Activated CD4-positive, alpha-beta T cell treated with anti-CD3 and anti-CD28 coated beads, Interleukin-2, amount 50 U/mL, for 24 hours (primary cell): ENCODE results near the gene KLK4.

Experiments used
- DNase-seq, 2 donors: peaks; one replicate each; pipeline ENCODE4 v3.0.0-alpha.2; 2020; ENCODE audit warnings: low read depth in 1 of 2, low spot score in 1 of 2

Gene KLK4

DNA sequence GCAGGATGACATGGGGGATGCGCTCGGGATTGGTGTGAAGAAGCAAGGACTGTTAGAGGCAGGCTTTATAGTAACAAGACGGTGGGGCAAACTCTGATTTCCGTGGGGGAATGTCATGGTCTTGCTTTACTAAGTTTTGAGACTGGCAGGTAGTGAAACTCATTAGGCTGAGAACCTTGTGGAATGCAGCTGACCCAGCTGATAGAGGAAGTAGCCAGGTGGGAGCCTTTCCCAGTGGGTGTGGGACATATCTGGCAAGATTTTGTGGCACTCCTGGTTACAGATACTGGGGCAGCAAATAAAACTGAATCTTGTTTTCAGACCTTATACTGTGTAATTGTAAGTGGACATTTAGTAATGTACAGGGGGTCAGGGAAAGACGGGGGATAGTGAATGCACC, 31.0 kb downstream of the KLK4 start:
- no peak for DNase-seq

DNA sequence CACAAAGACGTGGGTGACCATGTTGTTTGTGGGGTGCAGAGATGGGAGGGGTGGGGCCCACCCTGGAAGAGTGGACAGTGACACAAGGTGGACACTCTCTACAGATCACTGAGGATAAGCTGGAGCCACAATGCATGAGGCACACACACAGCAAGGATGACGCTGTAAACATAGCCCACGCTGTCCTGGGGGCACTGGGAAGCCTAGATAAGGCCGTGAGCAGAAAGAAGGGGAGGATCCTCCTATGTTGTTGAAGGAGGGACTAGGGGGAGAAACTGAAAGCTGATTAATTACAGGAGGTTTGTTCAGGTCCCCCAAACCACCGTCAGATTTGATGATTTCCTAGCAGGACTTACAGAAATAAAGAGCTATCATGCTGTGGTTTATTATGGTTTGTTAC, 32.3 kb downstream of the KLK4 start:
- no peak for DNase-seq

DNA sequence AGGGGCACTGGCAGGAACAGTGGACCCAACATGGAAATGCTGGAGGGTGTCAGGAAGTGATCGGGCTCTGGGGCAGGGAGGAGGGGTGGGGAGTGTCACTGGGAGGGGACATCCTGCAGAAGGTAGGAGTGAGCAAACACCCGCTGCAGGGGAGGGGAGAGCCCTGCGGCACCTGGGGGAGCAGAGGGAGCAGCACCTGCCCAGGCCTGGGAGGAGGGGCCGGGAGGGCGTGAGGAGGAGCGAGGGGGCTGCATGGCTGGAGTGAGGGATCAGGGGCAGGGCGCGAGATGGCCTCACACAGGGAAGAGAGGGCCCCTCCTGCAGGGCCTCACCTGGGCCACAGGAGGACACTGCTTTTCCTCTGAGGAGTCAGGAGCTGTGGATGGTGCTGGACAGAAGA, 33.9 kb downstream of the KLK4 start:
- no peak for DNase-seq

DNA sequence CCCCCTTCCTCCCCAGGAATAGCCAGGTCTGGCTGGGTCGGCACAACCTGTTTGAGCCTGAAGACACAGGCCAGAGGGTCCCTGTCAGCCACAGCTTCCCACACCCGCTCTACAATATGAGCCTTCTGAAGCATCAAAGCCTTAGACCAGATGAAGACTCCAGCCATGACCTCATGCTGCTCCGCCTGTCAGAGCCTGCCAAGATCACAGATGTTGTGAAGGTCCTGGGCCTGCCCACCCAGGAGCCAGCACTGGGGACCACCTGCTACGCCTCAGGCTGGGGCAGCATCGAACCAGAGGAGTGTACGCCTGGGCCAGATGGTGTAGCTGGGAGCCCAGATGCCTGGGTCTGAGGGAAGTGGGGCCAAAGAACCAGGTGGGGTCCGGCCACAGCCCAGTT, 34.7 kb downstream of the KLK4 start:
- DNase-seq: no peak

DNA sequence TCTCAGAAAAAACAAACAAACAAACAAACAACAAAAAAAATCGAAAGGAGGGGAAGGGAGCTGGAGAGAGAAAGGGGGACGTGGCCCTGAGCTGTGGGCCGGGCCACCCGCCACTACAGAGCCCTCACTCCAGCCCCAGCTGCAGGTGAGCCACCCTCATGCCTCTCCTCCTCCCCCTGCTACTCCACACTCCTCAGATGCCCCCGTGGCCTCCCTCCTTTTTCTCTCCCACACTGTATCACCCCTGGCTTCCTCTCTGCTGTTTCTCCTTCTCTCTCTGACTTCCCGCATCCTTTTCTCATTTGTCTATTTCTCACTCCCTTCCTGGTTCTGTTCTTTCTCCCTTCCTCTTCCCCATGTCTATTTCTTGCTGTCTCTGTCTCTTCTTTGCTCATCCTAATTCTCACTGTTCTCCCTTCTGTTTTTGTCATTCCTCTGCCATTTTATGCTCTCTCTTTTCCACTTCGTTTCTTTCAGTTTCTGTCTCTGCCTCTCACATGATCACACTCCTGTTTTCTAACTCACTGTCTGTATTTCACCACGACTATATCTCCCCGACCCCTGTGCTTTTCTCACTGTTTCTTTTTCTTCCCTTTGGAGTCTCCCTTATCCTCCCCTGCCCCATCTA, 35.3 kb downstream of the KLK4 start:
- no peak for DNase-seq

DNA sequence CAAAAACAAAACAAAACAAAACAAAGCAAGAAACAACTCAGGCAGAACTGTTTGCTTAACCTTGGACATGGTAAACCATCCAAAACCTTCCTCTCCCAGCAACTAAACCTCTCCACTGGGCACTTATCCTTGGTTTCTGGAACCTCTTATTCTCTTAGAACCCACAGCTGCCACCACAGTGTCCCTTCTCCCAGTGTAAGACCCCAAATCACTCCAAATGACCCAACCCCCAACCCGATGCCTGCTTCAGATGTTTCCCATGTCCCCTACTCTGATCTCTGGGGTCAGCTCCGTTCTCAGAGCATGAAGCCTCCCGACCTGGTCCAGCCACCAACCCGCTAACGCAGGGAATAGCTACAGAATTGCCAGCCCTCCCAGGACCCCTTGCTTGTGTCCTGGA, 37.0 kb downstream of the KLK4 start:
- DNase-seq: no peak

DNA sequence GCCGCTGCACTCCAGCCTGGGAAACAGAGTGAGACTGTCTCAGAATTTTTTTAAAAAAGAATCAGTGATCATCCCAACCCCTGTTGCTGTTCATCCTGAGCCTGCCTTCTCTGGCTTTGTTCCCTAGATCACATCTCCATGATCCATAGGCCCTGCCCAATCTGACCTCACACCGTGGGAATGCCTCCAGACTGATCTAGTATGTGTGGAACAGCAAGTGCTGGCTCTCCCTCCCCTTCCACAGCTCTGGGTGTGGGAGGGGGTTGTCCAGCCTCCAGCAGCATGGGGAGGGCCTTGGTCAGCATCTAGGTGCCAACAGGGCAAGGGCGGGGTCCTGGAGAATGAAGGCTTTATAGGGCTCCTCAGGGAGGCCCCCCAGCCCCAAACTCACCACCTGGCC, 38.1 kb downstream of the KLK4 start, which contains the start of gene KLK2:
Gene KLK2, plus strand, starts transcription at position 384 of the 400 bp plus-strand sequence. CDS start 35 bp downstream, outside the sequence.
- DNase-seq: no peak

DNA sequence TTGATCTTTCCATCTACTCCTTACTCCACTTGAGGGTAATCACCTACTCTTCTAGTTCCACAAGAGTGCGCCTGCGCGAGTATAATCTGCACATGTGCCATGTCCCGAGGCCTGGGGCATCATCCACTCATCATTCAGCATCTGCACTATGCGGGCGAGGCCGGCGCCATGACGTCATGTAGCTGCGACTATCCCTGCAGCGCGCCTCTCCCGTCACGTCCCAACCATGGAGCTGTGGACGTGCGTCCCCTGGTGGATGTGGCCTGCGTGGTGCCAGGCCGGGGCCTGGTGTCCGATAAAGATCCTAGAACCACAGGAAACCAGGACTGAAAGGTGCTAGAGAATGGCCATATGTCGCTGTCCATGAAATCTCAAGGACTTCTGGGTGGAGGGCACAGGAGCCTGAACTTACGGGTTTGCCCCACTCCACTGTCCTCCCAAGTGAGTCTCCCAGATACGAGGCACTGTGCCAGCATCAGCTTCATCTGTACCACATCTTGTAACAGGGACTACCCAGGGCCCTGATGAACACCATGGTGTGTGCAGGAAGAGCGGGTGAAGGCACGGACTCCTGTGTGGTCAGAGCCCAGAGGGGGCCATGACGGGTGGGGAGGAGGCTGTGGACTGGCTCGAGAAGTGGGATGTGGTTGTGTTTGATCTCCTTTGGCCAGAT, 40.6 kb downstream of the KLK4 start:
- DNase-seq: no peak

DNA sequence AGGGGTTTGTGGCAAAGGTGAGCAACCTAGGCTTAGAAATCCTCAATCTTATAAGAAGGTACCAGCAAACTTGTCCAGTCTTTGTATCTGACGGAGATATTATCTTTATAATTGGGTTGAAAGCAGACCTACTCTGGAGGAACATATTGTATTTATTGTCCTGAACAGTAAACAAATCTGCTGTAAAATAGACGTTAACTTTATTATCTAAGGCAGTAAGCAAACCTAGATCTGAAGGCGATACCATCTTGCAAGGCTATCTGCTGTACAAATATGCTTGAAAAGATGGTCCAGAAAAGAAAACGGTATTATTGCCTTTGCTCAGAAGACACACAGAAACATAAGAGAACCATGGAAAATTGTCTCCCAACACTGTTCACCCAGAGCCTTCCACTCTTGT, 41.7 kb downstream of the KLK4 start:
- DNase-seq: no peak

DNA sequence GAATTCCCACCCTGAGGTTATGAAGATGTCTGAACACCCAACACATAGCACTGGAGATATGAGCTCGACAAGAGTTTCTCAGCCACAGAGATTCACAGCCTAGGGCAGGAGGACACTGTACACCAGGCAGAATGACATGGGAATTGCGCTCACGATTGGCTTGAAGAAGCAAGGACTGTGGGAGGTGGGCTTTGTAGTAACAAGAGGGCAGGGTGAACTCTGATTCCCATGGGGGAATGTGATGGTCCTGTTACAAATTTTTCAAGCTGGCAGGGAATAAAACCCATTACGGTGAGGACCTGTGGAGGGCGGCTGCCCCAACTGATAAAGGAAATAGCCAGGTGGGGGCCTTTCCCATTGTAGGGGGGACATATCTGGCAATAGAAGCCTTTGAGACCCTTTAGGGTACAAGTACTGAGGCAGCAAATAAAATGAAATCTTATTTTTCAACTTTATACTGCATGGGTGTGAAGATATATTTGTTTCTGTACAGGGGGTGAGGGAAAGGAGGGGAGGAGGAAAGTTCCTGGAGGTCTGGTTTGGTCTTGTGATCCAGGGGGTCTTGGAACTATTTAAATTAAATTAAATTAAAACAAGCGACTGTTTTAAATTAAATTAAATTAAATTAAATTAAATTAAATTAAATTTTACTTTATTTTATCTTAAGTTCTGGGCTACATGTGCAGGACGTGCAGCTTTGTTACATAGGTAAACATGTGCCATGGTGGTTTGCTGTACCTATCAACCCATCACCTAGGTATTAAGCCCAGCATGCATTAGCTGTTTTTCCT, 49.5 kb downstream of the KLK4 start:
- no peak for DNase-seq

DNA sequence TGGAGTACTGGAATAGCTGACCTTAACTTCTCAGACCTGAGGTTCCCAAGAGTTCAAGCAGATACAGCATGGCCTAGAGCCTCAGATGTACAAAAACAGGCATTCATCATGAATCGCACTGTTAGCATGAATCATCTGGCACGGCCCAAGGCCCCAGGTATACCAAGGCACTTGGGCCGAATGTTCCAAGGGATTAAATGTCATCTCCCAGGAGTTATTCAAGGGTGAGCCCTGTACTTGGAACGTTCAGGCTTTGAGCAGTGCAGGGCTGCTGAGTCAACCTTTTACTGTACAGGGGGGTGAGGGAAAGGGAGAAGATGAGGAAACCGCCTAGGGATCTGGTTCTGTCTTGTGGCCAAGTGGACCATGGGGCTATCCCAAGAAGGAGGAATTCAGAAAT, 50.2 kb downstream of the KLK4 start:
- DNase-seq: no peak

DNA sequence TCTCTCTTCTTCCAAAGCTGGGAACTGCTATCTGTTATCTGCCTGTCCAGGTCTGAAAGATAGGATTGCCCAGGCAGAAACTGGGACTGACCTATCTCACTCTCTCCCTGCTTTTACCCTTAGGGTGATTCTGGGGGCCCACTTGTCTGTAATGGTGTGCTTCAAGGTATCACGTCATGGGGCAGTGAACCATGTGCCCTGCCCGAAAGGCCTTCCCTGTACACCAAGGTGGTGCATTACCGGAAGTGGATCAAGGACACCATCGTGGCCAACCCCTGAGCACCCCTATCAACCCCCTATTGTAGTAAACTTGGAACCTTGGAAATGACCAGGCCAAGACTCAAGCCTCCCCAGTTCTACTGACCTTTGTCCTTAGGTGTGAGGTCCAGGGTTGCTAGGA, 51.3 kb downstream of the KLK4 start:
- no peak for DNase-seq

DNA sequence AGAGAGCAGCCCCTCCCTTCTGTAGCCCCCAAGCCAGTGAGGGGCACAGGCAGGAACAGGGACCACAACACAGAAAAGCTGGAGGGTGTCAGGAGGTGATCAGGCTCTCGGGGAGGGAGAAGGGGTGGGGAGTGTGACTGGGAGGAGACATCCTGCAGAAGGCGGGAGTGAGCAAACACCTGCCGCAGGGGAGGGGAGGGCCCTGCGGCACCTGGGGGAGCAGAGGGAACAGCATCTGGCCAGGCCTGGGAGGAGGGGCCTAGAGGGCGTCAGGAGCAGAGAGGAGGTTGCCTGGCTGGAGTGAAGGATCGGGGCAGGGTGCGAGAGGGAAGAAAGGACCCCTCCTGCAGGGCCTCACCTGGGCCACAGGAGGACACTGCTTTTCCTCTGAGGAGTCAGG, 52.3 kb downstream of the KLK4 start:
- DNase-seq: no peak

DNA sequence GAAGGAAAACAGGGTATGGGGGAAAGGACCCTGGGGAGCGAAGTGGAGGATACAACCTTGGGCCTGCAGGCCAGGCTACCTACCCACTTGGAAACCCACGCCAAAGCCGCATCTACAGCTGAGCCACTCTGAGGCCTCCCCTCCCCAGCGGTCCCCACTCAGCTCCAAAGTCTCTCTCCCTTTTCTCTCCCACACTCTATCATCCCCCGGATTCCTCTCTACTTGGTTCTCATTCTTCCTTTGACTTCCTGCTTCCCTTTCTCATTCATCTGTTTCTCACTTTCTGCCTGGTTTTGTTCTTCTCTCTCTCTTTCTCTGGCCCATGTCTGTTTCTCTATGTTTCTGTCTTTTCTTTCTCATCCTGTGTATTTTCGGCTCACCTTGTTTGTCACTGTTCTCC, 53.8 kb downstream of the KLK4 start:
- no peak for DNase-seq
